Measurements from ENCODE around the gene OTOG.
"Not testable (repeated sequence)": the region's sequence is repeated elsewhere in the genome, so short reads cannot be mapped to it uniquely, and the experiment has no call there.

OTOG gene

DNA sequence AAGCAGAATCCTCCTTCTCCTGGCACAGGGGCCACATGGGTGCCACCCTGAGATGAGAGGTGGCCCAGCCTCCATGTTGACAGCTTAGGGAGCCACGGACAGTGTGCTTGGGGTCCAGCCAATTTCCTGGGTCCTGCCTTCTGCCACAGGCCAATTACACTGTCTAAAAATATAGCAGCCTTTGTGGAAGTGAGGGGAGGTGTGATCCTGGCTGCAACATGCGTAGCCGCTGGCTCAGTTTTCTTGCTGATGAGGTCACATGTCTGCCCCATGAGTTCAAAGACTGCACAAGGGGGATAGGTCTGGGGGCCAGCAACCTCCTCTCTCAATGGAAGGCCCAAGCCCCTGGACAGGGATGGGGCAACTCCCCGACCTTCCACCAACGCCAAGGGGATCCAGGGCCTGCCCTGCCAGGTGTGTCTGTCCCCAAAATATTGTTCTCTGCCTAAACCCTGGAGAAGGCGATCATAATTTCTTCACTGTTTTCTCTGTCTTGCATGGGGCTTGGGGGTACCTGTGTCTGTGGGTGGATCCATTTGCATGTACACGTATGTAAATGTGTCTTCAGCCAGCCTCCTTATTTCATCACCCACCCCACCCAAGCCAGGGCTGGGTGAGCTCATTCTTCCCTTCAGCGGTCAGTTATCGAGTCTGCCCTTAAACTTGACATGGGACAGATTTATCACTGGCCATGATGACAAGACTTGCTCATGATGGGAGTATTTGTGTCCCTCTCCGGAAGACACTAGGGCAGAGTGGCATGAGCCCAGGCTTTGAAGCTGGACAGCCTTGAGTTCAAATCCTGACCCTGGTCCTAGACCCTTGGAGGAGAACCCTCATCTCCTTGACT is 59.4 kb downstream of the OTOG start:
- no peak for DNase-seq

DNA sequence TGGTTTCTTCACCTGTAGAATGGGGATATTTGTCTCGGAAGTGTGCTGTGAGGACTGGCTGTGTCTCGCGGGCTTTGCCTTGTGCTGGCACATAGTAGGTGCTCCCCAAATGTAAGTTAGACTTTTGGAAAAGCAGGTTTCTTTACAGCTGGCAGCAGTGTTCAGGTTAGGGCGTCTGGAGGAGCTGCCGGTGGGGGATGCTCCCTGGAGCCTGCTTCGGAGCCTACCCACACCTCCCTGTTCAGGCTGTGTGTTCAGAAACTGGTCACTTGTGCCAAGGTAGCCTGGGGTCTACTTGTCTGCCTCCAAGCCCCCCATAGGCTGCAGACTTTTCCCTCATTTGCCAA is 60.0 kb downstream of the OTOG start:
- no peak for DNase-seq

DNA sequence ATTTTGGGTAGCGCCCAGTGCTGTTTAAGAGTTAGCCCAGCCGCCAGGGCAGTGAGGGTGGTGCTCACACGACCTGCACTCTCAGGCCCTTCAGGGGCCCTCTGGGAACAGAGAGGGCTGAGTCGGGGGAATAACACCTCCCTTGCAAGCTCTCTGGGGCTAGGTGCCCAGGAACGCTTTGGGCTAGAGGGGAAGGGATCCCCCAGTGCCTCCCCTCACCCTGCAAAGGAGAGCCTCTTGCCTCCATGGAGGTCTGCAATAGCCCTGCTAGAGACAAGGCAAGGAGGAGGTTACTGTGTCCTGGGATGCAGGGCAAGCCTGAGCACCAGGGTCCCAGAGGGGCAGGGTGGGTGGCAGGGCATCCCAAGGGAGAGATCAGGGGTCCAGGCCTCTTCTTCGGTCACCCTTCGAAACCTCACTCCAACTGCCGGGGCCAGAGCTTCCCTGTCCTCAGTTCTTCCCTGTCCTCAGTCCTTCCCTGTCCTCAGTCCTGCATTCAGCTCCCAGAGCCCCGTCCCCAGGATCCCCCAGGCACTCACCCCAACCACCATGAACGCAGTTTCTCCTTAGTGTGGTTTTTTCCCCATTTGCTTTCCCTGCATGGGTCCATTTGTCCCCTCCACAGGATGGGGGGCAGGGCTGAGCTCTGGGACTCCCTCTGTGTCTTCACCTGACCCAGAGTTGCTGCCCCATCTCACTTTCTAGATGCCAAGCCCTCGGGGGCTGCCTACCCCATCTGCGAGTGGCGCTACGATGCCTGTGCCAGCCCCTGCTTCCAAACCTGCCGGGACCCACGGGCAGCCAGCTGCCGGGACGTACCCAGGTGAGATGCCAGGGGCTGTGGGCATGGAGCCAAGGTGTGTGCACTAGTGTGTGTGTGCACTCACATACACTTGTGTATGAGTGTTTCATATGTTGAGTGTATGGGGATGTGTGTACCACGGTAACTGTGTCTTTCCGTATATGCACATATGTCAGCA is 60.8 kb downstream of the OTOG start:
- no peak for DNase-seq

DNA sequence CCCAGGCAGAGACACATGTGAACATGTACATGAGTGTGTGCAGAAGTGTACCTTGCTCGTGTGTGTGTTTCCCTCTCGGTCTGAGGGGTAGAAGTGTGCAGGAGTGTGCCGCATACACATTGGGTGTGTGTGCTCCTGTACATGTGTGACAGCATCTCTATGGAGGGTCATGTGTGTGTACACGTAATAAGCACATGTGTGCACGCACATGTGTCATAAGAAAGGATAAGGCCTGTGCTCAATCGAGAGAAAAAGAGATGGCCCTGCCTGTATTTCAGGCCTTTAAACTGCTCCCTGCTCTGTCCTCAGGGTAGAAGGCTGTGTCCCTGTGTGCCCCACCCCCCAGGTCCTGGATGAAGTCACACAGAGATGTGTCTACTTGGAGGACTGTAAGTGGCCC is 61.8 kb downstream of the OTOG start:
- DNase-seq, result no peak

DNA sequence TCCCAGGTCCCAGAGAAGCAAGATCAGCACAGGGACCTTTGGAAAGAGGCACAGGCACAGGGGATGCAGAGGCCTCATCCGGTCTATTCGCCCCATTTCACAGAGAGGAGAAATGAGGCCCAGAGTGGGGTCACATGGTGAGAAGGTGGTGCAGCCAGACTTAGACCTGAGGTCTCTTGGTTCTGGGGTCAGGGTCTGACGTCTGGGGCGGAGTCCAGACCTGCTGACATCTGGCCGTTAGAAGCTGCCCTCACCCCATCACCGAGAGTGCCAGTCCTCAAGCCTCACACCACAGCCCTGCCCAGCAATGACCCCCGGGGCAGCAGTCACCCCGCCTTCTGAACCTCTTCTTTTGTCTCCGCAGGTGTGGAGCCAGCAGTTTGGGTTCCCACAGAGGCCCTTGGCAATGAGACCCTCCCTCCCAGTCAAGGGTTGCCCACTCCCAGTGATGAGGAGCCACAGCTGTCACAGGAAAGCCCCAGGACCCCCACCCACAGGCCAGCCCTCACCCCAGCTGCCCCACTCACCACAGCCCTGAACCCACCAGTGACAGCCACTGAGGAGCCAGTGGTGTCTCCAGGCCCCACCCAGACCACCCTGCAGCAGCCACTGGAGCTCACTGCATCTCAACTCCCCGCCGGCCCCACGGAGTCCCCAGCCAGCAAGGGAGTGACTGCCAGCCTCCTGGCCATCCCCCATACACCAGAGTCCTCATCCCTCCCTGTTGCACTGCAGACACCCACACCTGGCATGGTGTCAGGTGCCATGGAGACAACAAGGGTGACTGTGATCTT is 62.4 kb downstream of the OTOG start:
- DNase-seq, result no peak

DNA sequence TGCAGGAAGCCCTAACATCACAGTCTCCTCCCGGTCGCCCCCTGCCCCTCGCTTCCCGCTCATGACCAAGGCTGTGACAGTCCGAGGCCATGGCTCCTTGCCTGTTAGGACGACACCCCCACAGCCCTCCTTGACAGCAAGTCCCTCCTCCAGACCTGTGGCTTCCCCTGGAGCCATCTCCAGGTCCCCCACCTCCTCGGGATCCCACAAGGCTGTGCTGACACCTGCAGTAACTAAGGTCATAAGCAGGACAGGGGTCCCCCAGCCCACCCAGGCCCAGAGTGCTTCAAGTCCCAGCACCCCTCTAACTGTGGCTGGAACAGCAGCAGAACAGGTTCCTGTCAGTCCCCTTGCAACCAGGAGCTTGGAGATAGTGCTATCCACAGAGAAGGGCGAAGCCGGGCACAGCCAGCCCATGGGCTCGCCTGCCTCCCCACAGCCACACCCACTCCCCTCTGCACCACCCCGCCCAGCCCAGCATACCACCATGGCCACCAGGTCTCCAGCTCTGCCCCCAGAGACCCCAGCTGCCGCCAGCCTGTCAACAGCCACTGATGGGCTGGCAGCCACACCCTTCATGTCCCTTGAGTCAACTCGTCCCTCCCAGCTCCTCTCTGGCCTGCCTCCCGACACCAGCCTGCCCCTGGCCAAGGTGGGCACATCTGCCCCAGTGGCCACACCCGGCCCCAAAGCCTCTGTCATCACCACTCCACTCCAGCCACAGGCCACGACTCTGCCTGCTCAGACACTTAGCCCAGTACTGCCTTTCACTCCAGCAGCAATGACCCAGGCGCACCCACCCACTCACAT is 63.2 kb downstream of the OTOG start:
- no peak for DNase-seq

DNA sequence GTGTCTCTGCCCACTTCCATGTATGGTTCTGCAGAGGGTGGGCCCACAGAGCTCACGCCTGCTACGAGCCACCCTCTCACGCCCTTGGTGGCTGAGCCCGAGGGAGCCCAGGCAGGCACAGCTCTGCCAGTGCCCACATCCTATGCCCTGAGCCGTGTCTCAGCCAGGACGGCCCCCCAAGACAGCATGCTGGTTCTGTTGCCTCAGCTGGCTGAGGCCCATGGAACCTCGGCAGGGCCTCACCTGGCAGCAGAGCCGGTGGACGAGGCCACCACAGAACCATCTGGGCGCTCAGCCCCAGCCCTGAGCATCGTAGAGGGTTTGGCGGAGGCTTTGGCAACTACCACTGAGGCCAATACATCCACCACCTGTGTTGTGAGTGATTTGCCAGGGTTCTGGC is 64.0 kb downstream of the OTOG start:
- no peak for DNase-seq

DNA sequence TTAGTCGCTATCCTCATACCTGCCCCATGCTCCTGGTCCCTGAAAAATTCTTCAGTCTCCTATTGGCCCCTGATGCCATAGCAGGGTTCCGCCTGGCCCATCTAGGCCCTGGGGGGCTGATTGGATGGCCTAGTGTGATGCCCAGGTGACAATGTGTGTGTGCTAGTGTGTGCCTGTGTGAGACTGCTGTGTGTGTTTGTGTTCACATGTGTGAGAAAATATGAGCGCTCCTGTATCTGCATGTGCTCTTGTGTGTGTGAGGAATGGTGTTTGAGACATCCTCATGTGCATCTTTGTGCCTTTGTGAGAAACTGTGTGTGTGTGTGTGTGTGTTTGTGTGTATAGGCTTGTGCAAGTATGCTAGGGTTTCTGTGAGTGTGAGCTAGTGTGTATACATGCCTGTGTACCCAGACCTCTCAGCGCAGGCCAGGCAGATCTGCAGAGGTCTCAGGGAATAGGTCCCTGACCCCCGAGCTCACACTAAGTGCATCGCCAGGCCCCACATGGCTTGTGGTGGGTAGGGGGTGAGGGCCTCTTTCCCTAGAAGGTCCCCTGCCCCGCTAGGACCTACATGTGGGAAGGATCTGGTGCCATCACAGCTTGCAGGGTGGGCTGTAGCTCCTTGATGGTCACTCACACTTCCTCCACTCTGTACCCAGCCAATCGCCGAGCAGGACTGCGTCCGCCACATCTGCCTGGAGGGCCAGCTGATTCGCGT is 64.6 kb downstream of the OTOG start:
- DNase-seq, result no peak

DNA sequence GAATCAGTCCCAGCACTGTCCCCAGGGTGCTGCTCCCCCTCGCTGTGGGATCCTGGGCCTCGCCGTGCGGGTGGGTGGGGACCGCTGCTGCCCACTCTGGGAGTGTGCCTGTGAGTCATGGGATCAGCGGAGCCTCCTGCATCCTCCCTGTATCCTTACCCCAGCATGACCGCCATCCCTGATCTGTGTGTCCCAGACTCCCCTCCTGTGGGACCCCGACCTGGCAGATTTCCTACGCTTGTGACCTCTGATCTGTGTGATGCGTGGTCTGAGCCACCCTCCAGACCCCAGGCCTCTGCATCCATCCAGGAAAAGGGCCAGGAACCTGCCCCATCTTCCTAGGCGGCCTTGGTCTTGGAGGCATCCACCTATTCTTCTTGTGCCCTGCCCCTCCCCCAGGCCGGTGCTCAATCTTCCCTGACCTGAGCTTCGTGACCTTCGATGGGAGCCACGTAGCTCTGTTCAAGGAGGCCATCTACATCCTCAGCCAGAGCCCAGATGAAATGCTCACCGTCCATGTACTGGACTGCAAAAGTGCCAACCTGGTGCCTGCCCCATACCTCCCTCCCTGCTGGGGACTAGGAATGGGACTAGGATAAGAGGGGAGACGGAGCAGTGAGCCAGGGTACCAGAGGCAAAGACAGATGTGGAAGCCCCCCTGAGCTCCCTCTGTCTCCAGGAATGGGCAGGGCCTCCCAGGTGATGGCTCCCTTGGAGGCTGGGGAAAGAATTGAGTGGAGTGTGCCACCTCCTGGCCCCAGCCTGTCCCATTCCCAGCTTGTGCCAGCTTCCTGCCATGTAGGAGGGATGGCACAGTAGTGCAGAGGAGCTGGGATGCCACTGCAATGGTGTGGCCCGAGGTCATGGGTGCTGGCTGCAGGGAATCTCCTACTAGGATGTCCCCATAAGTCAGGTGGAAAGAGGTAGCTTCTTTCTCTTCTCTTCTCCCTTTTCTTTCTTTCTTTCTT is 65.4 kb downstream of the OTOG start:
- DNase-seq, result no peak

DNA sequence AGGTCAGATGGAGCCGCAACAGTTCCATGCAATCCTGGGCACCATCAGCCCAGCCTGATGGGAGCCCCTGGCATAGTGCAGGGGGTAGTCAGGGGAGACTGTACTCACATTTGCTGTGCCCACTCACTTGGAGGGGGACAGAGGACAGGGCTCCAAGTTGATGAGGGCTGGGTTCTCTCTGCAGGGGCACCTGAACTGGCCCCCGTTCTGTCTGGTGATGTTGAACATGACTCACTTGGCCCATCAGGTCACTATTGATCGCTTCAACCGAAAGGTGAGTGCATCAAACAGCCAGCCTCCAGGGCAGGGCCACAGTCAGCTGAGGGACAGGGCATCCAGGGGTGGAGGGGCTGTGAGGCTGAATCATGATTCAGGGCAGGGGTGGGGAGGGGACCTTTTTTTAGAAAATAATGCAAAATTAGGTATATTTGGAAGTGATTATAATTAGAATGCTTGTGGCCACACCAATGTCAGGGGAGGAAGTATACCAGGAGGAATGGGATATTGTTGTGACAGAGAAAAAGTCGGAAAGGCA is 66.4 kb downstream of the OTOG start:
- DNase-seq, result no peak

DNA sequence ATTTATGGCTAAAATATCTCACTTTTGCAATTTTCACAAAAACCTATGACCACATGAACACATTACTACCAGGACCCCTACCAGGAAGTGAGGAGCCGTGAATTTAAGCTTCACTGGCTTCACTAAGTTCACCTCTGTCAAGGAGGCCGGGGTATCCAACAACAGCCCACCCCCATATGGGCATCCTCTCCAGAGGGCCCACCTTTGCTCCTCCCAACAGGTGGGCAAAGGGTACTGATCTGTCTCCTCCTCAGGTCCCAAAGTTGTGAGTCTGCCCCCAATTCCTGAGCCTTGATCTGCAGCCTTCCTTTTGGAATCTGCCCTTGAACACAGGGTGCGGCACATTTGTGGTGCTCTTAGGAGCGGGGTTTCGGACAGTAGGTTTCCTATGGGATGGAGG is 66.9 kb downstream of the OTOG start:
- no peak for DNase-seq

DNA sequence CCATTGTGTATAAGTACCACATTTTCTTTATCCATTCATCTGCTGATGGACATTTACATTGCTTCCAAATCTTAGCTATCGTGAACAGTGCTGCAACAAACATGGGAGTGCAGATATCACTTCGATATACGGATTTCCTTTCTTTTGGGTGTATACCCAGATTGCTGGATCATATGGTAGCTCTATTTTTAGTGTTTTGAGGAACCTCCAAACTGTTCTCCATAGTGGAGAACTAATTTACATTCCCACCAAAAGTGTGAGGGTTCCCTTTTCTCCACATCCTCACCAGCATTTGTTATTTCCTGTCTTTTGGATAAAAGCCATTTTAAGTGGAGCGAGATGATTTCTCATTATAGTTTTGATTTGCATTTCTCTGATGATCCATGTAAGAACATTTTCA is 75.7 kb downstream of the OTOG start:
- DNase-seq, result not testable (repeated sequence)

DNA sequence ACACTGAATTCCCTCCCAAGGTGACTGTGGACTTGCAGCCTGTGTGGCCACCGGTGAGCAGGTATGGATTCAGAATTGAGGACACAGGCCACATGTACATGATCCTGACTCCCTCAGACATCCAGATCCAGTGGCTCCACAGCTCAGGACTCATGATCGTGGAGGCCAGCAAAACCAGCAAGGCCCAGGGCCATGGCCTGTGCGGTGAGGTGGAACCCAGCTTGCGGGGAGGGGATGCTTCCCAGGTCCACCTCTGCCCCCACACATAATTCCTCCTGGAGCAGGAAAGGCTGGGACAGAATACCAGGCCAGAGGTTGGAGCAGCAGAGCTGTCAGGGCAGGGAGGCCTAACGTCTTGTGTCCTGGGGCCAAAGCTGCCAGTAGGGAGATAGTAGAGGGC is 82.1 kb downstream of the OTOG start:
- no peak for DNase-seq

DNA sequence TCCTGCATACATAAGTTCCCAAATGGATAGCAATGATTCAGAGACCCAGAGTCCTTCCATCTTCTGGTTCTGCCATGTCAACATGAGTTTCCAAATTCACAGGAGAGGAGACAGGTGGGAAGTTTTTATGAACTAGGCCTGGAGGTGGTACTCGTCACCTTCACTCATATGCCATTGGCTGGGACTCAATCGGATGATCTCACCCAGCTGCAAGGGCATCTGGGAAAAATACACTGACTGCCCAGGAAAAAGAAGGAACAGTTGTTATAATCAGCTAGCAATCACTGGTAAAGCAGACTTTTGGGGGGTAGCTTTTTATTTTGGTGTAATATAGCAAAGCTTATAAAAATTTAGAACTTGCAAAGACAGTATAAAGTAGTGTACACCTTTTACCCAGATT is 83.9 kb downstream of the OTOG start:
- DNase-seq, result no peak

DNA sequence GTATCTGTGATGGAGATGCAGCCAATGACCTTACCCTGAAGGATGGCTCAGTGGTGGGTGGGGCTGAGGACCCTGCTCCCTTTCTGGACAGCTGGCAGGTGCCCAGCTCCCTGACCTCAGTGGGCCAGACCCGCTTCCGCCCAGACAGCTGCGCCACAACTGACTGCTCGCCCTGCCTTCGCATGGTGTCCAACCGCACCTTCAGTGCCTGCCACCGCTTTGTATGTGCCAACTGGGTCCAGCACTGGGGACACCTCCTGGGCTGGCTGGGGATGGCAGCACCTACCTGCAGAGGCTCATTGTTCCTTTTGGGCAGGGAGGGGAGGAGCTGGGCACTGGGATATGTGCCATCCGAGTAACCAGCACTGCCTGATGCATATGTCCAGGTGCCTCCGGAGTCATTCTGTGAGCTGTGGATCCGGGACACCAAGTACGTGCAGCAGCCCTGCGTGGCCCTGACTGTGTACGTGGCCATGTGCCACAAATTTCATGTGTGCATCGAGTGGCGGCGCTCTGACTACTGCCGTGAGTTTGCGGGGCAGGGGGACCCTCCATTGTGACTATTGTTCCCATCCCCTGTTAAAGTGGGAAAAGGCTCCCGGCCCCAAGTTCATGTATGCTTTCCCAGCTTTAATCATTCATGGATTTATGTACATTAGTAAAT is 84.8 kb downstream of the OTOG start:
- DNase-seq, result no peak

DNA sequence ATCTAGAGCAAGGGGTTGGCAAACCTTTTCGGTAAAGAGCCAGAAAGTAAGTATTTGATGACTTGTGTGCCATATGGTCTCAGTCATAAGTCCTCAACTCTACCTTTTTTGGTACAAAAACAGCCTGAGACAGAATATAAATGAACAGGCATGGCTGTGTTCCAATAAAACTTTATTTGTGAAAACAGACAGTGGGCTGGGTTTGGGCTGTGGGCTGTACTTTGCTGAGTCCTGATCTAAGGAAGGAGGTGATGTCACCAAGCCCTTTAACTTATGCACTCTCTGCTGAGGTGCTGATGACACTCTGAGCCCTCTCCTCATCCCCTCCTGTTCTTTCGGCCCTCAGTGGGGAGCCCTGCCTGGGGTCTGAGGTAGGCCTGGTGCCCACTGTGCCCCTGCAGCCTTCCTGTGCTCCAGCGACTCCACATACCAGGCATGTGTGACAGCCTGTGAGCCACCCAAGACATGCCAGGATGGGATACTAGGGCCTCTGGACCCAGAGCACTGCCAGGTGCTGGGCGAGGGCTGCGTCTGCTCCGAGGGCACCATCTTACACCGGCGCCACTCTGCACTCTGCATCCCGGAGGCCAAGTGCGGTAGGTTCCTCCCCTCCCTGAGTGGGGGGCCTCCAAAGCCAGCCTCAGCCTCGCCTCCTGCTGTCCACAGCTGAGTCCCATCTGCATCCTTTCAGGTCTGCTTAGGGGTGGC is 86.4 kb downstream of the OTOG start:
- DNase-seq, result no peak

DNA sequence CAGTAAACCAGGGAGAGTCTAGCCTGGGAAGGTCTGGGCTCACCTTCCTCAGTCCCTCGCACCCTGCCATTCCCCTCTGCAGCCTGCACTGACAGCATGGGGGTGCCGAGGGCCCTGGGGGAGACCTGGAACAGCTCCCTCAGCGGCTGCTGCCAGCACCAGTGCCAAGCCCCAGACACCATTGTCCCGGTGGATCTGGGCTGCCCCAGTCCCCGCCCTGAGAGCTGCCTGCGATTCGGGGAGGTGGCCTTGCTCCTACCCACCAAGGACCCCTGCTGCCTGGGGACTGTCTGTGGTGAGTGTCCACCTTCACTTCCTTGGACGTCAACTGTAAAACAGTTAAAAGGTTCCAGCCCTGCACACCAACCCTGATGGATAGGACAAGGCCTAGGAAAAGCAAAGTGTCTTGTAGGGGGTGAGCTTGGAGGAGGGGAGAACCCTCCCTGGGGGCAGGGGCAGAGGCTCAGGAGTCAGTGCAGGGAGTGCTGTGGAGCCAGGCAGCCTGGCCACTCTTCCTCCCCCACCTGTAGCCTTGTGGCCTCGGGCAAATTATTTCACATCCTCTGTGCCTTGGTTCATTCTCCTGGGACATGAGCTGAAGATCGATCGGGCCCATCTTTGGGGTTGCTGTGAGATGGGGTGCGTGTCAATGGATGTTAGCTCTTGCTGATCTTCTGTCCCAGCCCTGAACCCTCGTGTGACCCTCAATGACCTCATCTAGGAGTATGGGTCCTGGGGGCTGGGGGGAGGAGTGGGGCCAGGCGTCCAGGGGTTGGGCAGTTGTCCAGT is 87.1 kb downstream of the OTOG start:
- no peak for DNase-seq

Data from NCI-H524 treated with DMSO at 0.1 percent for 48 hours (cell line).